HG02588 (cell line): Measurements from ENCODE around the gene MX1.

Experiments used
- ATAC-seq: cut with Tn5 transposase; IDR thresholded peaks from one replicate; pipeline ENCODE4 v1.9.1; 2021; ENCODE audit warnings: mild to moderate bottlenecking, moderate library complexity; ENCODE audit not compliant: unreplicated experiment

The MX1 gene

GRCh38 chr21:41488080-41488479, 62.0 kb downstream of the MX1 start:
- ATAC-seq: no peak

DNA sequence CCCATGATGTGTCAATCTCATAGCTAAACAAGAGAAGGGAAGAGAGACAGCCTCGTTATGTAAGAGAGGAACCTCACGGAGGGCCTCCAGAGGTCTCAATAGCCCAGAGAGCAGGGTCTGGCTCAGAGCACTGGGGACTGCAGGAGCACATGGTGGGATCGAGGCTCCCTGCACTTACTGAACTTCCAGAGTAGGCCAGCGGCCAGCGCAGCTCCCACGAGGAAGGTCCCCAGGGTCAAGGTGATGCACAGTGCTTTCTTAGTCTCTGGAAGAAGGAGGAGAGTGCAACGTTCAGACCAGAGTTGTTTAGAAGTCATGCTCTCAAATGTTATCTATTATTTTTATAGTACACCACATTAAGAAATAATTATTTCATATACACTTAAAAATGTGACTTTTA, 63.3 kb downstream of the MX1 start:
- no peak for ATAC-seq

GRCh38 chr21:41490330-41490729, 64.3 kb downstream of the MX1 start:
- ATAC-seq: no peak

GRCh38 chr21:41491412-41491811, 65.4 kb downstream of the MX1 start:
- ATAC-seq: no peak

GRCh38 chr21:41494242-41494641, 68.2 kb downstream of the MX1 start:
- ATAC-seq: no peak

DNA sequence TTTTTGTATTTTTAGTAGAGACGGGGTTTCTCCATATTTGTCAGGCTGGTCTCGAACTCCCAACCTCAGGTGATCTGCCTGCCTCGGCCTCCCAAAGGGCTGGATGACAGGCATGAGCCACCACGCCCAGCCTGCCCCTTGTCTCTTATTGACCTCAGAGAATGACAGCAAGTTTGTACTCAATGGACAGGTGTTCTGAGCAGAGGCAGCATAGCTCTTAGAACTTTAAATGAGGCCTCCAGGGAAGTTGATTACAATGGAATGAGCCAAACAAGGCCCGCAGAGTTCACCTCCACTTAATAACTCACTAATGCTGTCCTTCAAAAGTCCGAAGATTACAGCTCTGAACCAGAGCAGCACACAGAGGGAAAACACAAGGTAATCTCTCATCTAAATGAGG, 71.0 kb downstream of the MX1 start:
- no peak for ATAC-seq

DNA sequence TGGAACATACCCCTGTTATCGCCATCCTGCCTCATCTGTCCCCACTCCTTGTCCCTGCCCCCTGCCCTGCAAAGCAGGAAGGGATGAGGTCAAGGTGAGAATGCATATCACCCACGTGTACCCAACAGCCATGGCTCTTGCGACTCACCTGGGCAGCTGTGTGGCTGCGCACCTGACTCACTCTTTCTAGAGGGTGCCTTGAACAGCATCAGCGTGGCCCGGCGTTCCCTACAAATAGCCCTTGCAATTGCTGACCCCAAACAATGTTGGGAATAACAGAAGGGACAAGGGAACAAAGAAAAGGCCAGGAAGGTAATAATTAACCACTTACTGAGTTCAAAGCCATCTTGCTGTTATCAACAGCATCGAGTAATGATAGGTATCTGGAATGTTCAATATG, 71.7 kb downstream of the MX1 start:
- no peak for ATAC-seq

- ATAC-seq: no peak
Observed at GRCh38 chr21:41499920-41500319, 73.9 kb downstream of the MX1 start.

DNA sequence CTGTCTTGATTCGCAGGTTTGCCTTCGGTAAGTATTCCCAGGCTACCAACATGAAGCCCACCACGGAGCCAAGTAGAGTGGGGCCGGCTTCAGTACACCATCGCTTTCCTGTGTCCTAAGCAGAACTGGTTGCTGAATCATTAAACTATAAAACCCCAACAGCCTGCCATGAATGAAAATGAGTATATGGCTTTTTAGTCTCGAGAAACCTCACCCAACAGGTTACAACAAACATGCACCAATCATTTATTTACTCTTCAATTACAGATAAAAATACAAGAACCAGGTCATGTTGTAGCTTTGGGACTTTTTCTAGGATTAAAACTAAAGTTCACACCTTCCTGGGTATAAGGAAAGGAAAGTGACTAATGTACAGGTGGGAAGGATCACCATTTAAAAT, 74.3 kb downstream of the MX1 start:
- no peak for ATAC-seq

DNA sequence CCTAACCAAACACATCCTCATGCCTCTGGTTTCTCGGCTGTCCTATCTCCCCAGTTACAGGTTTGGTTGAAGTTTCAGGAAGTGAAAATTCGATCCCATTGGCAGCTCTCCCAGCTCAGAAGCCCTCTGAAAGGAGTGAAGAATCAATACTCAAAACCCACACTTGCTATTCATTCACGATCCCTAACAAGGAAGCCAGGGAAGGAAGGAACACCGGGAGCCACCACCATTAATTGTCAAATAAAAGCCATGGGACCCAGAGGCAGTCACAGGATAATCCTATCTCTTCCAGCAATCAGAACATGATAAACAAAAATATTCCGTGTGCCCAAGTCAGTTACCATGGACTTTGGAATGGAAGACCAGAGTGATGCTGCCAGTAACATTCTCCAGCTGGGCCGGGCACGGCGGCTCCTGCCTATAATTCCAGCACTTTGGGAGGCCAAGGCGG, 74.9 kb downstream of the MX1 start:
- ATAC-seq: no peak

- ATAC-seq: no peak
Observed at GRCh38 chr21:41501919-41502318, 75.9 kb downstream of the MX1 start.

DNA sequence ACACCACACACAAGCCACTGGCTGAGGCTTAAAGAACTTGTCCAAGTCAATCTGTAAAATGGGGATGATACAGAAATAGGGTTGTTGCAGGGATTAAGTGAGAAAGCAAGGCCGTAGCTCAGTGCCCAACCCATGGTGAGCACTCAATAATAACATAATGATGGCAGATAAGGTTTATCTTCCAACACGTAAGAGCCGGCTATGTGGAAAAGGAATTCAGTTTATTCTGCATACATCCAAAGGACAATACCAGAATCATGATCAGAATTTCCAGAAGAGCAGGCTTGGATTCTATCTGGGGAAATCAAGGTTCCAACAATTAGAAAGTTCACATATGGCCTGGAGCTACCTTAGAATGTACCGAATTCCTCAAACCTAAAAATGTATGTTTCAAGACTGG, 77.3 kb downstream of the MX1 start:
- no peak for ATAC-seq

DNA sequence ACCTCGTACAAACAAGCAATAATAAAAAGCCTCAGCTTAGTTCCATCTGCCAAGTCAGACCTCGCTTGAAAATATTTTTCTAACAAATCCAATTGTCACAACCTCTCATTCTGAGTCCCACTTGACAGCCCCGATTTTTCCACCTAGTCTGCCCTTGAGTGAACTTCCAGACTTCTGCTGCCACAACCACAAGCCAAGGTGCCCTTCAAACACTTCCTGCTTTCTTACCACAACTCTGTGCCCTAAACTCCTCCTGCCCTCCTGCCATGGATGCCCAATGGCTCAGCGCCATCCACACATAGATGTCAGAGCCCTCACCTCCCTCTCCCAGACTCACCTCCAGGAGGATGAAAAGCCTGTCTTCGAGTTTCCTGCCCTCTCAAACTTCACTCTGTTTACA, 78.0 kb downstream of the MX1 start:
- no peak for ATAC-seq

- no peak for ATAC-seq
Observed at GRCh38 chr21:41506005-41506594, 80.1 kb downstream of the MX1 start.

GRCh38 chr21:41506611-41507520, 80.8 kb downstream of the MX1 start:
- no peak for ATAC-seq

- no peak for ATAC-seq
Observed at GRCh38 chr21:41507521-41508414, 81.7 kb downstream of the MX1 start, which contains the start of gene TMPRSS2. Gene TMPRSS2 (minus strand): TSS chr21:41508158. CDS start chr21:41498133, 10,025 bp downstream.

DNA sequence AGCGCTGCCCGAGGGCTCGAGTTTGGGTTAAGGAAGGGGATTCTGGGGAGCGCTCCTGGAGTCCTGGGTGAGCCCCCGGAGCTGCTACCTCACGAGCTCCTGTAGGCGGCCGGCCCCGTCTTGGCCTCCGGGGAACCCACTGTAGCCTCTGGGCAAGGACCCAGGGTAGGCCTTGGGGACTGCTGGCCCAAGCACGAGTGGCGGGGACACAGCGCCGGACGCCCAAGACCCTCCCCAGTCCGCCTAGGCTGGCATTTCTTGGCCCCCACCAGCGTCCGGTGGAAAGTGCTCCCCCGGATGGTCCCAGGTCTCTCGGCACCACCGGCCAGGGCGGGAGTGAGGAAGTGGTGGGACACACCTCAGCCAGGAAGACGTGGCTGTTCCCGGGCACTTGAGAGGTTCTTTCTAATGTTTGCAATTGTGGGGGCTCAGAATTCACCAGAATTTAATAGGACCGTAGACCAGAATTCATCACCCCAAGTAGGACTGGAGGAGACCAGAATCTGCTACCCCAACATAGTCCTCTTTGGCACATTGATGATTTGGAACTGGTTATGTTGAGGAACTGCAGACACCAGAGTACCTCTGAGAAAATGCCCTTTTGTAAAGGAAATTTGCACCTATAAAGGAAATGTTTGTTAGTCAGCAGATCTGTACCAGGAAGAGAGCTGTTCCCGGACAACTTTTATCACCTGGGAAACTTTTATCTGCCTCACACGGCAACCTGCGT, 82.5 kb downstream of the MX1 start:
- no peak for ATAC-seq
